ENCODE data around the gene PKD1.
"Not testable (repeated sequence)": the region's sequence is repeated elsewhere in the genome, so short reads cannot be mapped to it uniquely, and the experiment has no call there.

- TF ChIP-seq POLR2AphosphoS5, SPI1 (IDR thresholded peaks at IDR 0.05; ENCODE audit: low read depth, low read length): not testable (repeated sequence)
These were observed at the start of gene PKD1 for GRCh38 chr16:2135770-2136490.

All from GM12891 (cell line).